GM12874 (cell line): ENCODE measurements around the gene ABCA4.

ENCODE experiments used
- TF ChIP-seq, protein P1 (sequence below): IDR thresholded peaks from 2 replicates; pipeline ENCODE4 v1.5.1; 2011; ENCODE audit warnings: low read depth, mild to moderate bottlenecking, control low read depth, low read length, moderate library complexity; ENCODE audit not compliant: insufficient read depth

The ABCA4 gene

DNA sequence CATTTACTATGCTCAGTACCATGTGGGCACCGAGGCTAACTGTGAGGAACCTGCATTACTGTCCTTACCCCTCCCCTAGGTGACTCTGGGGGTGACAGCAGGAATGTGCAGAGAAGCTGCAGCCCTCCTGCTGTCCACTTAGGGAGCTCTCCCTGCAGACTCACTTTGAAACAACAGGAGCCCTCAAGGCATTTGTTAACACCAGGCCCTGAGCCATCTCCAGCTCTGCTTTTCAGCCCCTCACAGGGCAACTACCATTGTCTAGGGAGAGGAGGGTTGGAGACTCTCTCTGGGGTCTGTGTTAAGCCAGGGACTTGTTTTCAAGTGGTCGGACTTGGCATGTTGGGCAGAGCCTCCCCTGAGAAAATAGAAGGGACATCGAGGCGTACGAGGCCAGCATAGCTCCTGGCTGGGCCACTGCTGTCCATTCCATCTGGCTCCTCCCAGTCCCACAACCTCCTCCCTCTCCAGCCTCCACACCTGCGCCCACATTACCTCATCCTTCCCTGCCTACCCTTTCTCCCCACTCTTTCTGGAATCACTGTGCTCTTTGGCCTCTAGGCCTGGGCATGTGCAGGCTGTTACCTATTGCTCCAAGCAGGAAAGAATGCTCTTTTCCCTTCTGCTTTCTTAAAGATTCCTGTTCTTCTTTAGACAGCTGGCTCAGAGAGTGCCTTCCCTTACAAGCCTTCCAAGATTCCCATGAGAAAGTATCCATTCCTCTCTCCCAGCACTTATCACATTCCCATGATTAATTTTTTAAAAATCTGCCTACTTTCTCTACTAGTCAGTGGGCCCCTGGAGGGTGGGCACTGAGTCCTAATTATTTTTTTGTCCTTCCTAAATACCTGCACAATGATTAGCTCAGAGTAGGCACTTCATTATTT is 109.0 kb downstream of the ABCA4 start:
- TF ChIP-seq, protein P1, sequence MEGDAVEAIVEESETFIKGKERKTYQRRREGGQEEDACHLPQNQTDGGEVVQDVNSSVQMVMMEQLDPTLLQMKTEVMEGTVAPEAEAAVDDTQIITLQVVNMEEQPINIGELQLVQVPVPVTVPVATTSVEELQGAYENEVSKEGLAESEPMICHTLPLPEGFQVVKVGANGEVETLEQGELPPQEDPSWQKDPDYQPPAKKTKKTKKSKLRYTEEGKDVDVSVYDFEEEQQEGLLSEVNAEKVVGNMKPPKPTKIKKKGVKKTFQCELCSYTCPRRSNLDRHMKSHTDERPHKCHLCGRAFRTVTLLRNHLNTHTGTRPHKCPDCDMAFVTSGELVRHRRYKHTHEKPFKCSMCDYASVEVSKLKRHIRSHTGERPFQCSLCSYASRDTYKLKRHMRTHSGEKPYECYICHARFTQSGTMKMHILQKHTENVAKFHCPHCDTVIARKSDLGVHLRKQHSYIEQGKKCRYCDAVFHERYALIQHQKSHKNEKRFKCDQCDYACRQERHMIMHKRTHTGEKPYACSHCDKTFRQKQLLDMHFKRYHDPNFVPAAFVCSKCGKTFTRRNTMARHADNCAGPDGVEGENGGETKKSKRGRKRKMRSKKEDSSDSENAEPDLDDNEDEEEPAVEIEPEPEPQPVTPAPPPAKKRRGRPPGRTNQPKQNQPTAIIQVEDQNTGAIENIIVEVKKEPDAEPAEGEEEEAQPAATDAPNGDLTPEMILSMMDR, result no peak

DNA sequence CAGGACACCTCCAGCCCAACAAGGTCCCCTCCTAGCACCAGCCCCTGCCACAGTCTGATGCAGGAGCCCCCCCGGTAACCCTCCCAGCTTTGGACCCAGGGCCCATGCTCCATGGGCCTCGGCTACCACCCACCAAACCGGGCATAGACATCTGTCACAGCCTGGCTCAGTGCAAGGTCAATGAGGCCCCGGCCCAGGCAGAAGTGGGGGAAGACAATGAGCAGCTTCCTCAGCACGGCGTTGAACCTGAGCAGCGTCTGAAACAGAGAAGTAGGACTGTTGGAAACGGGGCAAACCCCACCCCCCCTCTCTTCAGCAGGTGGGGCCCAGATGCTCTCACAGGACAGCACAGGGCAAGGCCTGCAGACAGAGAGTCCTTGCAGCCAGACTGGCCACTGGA is 109.8 kb downstream of the ABCA4 start:
- TF ChIP-seq, protein P1, result no peak

DNA sequence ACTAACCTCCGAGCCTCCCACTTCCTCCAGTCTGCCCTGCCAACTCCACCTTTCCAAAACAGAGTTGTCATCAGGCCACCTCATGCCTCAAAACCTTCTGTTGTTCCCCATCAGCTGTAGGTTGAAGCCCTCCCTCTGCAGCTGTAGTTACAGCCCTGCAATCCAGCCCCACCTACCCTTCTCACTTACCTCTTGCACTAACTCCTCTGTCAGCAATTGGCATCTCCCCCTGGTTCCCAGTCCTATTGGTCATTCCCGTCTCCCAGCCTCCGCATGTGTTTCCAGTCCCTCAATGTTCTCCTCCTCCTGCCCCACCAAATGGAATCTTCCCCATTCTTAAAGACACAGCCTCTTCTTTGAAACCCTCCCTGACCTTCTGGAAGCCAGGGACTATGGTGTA is 111.6 kb downstream of the ABCA4 start:
- TF ChIP-seq, protein P1, result no peak

DNA sequence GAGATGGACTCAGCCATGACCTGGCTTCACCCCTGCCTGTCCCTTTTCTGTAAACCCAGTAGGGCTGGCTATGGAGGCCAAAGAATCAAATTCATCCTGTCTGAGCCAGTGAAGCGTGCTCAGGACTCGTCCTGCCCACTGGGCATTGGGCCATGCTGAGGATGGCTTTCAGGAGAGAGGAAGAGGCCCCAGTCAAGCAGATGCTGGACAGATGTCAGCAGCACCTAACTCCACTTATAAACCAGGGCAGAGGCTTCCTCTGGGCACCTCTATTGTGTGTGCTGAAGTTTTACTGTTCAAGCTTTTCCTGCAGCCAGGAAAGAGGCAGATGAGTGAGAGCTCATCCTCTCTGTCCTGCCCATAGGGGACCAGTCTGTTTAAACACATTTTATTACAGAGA is 114.3 kb downstream of the ABCA4 start:
- TF ChIP-seq, protein P1, result no peak

DNA sequence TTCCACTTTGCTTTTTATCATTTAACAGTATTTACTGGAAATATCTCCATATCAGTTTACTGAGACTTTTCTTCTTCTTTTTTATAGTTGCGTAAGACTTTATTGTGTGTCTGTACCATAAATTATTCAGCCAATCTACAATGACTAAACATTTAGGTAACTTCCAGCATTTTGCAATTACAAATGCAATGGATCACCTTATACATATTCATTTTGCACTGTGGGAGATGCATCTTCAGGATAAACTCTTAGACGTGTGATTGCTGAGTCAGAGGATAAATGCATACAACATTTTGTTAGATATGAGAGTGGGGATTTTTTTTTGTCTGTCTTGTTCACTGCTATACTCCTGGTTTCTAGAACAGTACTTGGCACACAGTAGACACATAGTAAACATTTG is 116.0 kb downstream of the ABCA4 start:
- TF ChIP-seq, protein P1, result no peak

- TF ChIP-seq, protein P1, result no peak
Measured at GRCh38 chr1:94002046-94002787, 118.7 kb downstream of the ABCA4 start.

DNA sequence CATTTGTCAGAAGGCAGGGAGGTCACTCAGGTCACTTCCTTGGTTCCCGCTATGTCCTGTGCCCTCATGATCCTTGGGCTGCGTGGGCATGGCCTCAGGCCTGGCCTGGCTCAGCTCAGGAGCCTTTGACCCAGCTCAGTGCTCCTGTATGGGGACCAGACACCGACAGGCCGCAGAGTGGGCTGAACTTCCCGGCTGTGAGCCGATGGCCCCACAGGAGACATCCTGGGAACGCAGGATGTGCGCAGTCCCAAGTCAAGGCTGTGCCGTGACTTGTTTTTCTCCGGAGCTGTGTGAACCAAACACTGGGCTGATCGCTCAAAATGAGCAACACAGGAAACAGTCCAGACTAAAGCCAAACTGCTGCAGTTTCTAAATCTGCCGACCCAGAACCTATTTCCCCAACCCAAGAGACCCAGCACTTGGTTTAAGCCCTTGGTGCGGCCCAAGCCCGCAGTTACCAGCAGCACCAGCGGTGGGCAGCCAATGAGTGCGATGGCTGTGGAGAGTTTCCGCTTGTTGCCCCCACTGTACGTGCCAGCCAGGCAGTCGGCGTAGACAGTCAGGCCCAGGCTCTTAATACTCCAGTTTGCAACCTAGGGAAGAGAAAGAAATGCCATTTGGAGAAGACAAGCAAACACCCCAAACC is 119.4 kb downstream of the ABCA4 start:
- TF ChIP-seq, protein P1, result no peak
